Transverse colon (tissue), 4 donors: ENCODE measurements around the gene DPY19L2. TPM values are rescaled to one million over a fixed set of nuclear protein-coding genes. Genes with fewer than 3 reads are reported as not detected.
"Not testable (repeated sequence)": the region's sequence is repeated elsewhere in the genome, so short reads cannot be mapped to it uniquely, and the experiment has no call there.

Experiments
- DNase-seq: peaks from one replicate; pipeline ENCODE4 v3.0.0-alpha.2; 2019
- H3K27ac ChIP-seq, 4 donors: fragments of 200-600 bp; sonication (generic); 2 replicates each; pipeline ENCODE4 v1.5.1; 2016 to 2018; ENCODE audit warnings: inconsistent platforms in 4 of 4
- H3K27me3 ChIP-seq: fragments of 200-600 bp; sonication (generic); 2 replicates; pipeline ENCODE4 v1.5.1; 2017; ENCODE audit warnings: inconsistent platforms
- H3K36me3 ChIP-seq, 4 donors: fragments of 200-600 bp; sonication (generic); 2 replicates each; pipeline ENCODE4 v1.5.1; 2017 to 2019; ENCODE audit warnings: inconsistent platforms in 4 of 4
- H3K4me1 ChIP-seq, 4 donors: fragments of 200-600 bp; sonication (generic); 2 replicates each; pipeline ENCODE4 v1.5.1; 2017 to 2020; ENCODE audit warnings: inconsistent platforms in 4 of 4
- H3K4me3 ChIP-seq, 4 donors: fragments of 200-600 bp; sonication (generic); 1 replicate in 1 of 4; 2 replicates in 3 of 4; pipeline versions ENCODE4 v1.5.1 to v1.6.1; 2017 to 2019; ENCODE audit warnings: inconsistent platforms in 4 of 4
- H3K9me3 ChIP-seq, 2 donors: fragments of 200-600 bp; sonication (generic); 2 replicates each; pipeline ENCODE4 v1.5.1; 2017 to 2019; ENCODE audit warnings: inconsistent platforms in 2 of 2
- EP300 ChIP-seq: sonication (generic); formaldehyde crosslinking; IDR thresholded peaks from one replicate; pipeline ENCODE4 v1.6.1; 2017; ENCODE audit warnings: antibody characterized with exemption, low read depth
- POLR2A ChIP-seq: fragments of 450-650 bp; IDR thresholded peaks from one replicate; pipeline ENCODE4 v1.6.1; 2016; ENCODE audit warnings: antibody characterized with exemption, mild to moderate bottlenecking, moderate library complexity
- POLR2AphosphoS5 ChIP-seq, 3 donors: sonication (generic); formaldehyde crosslinking; IDR thresholded peaks; one replicate each; pipeline ENCODE4 v1.6.1; 2016; ENCODE audit warnings: antibody characterized with exemption in 3 of 3
- WGBS, 2 donors: methylation state at CpG; one replicate each; pipeline ENCODE4 v1.1.5; 2018; ENCODE audit warnings: low coverage in 1 of 2; 5-methylcytosine and 5-hydroxymethylcytosine counted together
- in situ Hi-C, 4 donors: fragments of 200-750 bp; cut with MboI; loops; one replicate each; pipeline versions ENCODE4 v1.15.0 to v1.15.1; 2017; ENCODE audit warnings: low sequenced_read_pairs in 3 of 4, low pct_ligation_motif_present in 1 of 4, low pct_unique_long_range_greater_than_20kb in 1 of 4
- intact Hi-C: fragments of 100-400 bp; cut with DNase I; formaldehyde crosslinking; loops from one replicate; pipeline ENCODE4 v1.15.1; 2023; ENCODE audit warnings: low total_unique reads
- total RNA-seq, 4 donors: library from RNA; depleted of rRNA; stranded (reverse); fragments of >200 nt; gene quantifications; one replicate each; pipeline ENCODE4 v1.1.0, GENCODE V29; 2016
- TF ChIP-seq, protein P1 (sequence below), 5 experiments: fragments of 200-600 bp in 3 of 5; fragments of 450-650 bp in 2 of 5; sonication (generic) in 3 of 5; IDR thresholded peaks; 1 replicate in 2 of 5; 2 replicates in 3 of 5; pipeline ENCODE4 v1.5.1; 2016 to 2017; ENCODE audit warnings: antibody characterized with exemption in 5 of 5, inconsistent platforms in 3 of 5, mild to moderate bottlenecking in 2 of 5, moderate library complexity in 1 of 5

Gene DPY19L2
- total RNA-seq, 4 donors from 2014 or later = 1.00 to 5.2 (median 4.2) TPM

DNA sequence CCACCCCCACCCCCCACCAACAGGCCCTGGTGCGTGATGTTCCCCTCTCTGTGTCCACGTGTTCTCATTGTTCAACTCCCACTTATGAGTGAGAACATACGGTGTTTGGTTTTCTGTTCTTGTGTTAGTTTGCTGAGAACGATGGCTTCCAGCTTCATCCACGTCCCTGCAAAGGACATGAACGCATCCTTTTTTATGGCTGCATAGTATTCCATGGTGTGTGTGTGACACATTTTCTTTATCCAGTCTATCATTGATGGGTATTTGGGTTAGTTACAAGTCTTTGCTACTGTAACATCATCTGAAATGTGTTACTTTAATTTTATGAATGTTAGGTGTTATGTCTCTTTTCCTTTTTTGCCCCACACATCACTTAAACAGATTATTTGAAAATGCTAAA is 109.8 kb downstream of the DPY19L2 start:
- H3K36me3 ChIP-seq, H3K27me3 ChIP-seq, H3K27ac ChIP-seq, in situ Hi-C loops, DNase-seq, H3K4me3 ChIP-seq, H3K4me1 ChIP-seq, H3K9me3 ChIP-seq, intact Hi-C loops: not testable (repeated sequence)
- WGBS, 2 donors = 89 to 91% methylated on average over 3 to 6 of the region's 6 CpGs

DNA sequence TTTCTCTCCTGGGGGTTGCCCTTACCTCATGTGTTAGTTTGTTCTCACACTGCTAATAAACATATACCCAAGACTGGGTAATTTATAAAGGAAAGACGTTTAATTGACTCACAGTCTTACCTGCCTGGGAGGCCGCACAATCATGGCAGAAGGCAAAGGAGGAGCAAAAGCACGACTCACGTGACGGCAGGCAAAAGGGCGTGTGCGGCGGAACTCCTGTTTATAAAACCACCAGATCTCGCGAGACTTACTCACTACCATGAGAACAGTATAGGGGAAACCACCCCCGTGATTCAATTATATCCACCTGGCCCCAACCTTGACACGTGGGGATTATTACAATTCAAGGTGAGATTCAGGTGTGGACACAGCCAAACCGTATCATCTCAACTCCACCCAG is 116.9 kb downstream of the DPY19L2 start:
- DNase-seq, H3K4me3 ChIP-seq, intact Hi-C loops, H3K27ac ChIP-seq, H3K27me3 ChIP-seq, H3K4me1 ChIP-seq, H3K9me3 ChIP-seq, in situ Hi-C loops, H3K36me3 ChIP-seq: not testable (repeated sequence)
- 50 to 78% methylated on average over 1 to 13 of the region's 13 CpGs for WGBS, 2 donors

DNA sequence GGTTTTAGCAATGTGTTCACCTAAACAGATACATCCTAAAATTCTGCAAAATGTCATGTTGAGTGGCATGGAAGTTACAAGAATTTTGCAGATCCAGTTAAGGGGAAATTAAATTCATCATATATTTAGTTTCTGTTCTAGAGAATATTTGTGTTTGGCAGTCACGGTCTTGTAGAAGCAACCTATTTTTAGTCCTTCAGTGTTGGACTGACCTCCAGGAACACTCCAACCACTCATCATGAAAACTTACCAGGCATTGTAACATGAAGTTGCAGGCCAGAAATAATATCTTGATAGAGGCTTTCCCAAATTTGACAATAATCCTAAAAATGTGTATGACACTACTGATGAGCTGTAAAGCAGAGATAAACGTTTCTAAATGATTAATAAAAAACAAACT is 119.3 kb downstream of the DPY19L2 start:
- DNase-seq, H3K36me3 ChIP-seq, H3K4me1 ChIP-seq, H3K27ac ChIP-seq, H3K27me3 ChIP-seq, intact Hi-C loops, H3K4me3 ChIP-seq, in situ Hi-C loops, H3K9me3 ChIP-seq: not testable (repeated sequence)
- 36 to 50% methylated on average over 2 of the region's 2 CpGs for WGBS, 2 donors

DNA sequence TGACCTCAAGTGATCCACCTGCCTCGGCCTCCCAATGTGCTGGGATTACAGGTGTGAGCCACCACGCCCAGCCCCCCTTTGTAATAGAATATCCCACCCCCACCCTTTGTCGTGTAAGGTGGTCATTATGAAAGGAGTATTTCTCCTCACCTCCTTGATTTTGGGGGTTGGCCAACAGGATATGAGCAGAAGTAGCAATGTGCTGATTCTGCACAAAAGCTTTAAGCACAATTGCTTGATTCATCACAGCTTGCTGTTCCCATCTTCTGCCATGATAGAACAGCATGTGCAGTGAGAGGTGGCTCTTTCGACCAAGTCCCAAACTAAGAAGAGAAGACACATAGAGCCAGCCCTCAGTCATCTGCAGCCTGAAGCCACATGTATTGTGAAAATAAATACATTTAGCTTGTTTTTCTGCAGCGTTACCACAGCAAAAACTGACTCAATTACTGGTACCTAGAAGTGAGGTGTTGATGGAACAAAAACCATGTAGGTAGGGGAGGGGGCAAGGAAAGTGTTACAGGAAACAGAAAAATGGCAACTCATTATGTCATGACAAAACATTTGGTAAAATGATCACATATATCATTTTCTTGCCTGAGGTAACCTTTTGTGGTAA is 122.9 kb downstream of the DPY19L2 start:
- intact Hi-C loops, in situ Hi-C loops, H3K36me3 ChIP-seq, H3K27ac ChIP-seq, H3K4me3 ChIP-seq, H3K4me1 ChIP-seq, DNase-seq, H3K9me3 ChIP-seq, H3K27me3 ChIP-seq: not testable (repeated sequence)
- 61% methylated on average over 4 of the region's 5 CpGs; no CpG with 5 or more reads in 1 of the 2 donors for WGBS, 2 donors

DNA sequence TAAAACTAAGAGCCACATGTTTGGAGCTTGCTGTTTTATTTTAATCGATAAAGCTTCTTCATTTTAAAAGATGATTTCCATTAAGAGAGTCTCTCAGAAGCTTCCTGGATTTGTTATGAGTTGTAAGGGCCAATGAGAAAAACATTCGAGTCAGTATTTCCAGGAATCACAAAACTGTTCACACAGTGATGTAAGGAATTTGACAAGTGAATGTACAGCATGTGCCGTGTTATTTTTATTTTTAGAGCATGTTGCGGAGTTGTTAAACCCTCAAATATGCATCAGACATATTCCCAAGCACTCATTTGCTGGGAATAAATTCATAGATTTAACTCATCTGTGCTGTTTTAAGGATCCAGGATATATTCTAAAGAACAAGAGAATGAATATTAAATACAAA is 129.6 kb downstream of the DPY19L2 start:
- WGBS, 2 donors = 62 to 66% methylated on average over 3 to 4 of the region's 4 CpGs
- H3K27me3 ChIP-seq, intact Hi-C loops, DNase-seq, H3K4me3 ChIP-seq, H3K27ac ChIP-seq, H3K36me3 ChIP-seq, H3K4me1 ChIP-seq, H3K9me3 ChIP-seq, in situ Hi-C loops: not testable (repeated sequence)

DNA sequence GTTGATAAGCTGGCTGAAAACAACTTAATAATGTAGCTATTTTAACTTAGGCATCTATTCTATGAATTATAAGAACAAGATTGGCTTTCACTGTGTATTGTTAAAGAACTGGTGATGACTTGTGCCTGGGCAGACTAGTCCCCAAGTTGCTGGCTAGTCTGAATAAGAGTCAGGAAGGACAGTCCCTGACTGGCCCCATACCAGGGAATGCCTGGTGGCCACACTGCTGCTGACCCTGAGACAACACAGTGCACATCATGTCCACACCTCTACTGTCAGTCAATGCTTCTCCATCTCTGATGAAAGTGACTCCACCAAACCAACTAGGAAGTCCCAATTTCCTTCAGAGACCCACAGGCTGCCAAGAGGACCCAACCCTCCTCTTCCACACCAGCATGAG is 130.5 kb downstream of the DPY19L2 start:
- in situ Hi-C loops = not testable (repeated sequence)

DNA sequence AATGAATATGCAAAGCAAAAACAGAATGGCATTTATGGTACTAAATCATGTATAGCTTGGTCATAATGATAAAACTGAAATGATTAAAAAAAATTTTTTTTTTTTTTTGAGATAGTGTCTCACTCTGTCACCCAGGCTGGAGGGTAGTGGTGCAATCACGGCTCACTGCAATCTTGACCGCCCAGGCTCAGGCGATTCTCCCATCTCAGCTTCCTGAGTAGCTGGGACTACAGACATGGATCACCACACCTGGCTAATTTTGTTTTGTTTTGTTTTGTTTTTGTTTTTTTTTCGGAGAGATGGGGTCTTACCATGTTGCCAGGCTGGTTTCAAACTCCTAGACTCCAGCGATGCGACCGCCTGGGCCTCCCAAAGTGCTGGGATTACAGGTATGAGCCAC is 138.7 kb downstream of the DPY19L2 start:
- WGBS, 2 donors = 85 to 92% methylated on average over 5 to 7 of the region's 7 CpGs
- DNase-seq, in situ Hi-C loops, H3K4me1 ChIP-seq, H3K27me3 ChIP-seq, H3K27ac ChIP-seq, H3K4me3 ChIP-seq, H3K9me3 ChIP-seq, intact Hi-C loops, H3K36me3 ChIP-seq: not testable (repeated sequence)

More for the DNA sequence above, 130.5 kb downstream of the DPY19L2 start:
- H3K9me3 ChIP-seq, H3K36me3 ChIP-seq, intact Hi-C loops, DNase-seq, H3K4me3 ChIP-seq, H3K27me3 ChIP-seq, H3K4me1 ChIP-seq, H3K27ac ChIP-seq: not testable (repeated sequence)

DNA sequence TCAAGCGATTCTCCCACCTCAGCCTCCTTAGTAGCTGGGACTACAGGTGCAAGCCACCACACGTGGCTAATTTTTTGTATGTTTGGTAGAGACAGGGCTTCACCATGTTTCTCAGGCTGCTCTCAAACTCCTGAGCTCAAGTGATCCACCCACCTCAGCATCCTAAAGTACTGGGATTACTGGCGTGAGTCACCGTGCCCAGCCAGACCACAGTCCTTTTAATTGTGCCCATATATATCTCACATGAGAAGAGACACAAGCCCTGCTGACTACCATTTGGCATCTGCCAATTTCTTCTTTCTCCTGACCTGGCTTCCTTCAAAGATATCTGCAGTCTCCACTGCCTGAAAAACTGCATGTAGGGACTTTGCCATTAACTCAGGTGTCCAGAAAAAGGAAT is 142.5 kb downstream of the DPY19L2 start:
- 82% methylated on average over 4 of the region's 4 CpGs; no CpG with 5 or more reads in 1 of the 2 donors for WGBS, 2 donors
- Histone ChIP-seq H3K36me3 (no peaks in the 10 kb centered on the region), H3K4me3 (no peak overlapping the region), H3K4me1 (no peaks in the 10 kb centered on the region), H3K27ac (no peak overlapping the region), H3K27me3 (no peaks in the 10 kb centered on the region), H3K9me3 (no peaks in the 10 kb centered on the region)
- TF ChIP-seq EP300 = no peak
- TF ChIP-seq POLR2A = no peak
- TF ChIP-seq, protein P1, sequence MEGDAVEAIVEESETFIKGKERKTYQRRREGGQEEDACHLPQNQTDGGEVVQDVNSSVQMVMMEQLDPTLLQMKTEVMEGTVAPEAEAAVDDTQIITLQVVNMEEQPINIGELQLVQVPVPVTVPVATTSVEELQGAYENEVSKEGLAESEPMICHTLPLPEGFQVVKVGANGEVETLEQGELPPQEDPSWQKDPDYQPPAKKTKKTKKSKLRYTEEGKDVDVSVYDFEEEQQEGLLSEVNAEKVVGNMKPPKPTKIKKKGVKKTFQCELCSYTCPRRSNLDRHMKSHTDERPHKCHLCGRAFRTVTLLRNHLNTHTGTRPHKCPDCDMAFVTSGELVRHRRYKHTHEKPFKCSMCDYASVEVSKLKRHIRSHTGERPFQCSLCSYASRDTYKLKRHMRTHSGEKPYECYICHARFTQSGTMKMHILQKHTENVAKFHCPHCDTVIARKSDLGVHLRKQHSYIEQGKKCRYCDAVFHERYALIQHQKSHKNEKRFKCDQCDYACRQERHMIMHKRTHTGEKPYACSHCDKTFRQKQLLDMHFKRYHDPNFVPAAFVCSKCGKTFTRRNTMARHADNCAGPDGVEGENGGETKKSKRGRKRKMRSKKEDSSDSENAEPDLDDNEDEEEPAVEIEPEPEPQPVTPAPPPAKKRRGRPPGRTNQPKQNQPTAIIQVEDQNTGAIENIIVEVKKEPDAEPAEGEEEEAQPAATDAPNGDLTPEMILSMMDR (IDR thresholded peaks at IDR 0.05) = no peak
- TF ChIP-seq POLR2AphosphoS5 (IDR thresholded peaks at IDR 0.05) = no peak
- no peak for DNase-seq
- intact Hi-C loops = no loop called here
- in situ Hi-C loops = no loop called here
